LNCAP (cell line): Measurements from ENCODE around the gene NIF3L1.

Experiments
- TF ChIP-seq, protein P1 (sequence below): fragments of 450-650 bp; IDR thresholded peaks from 2 replicates; pipeline ENCODE4 v1.5.1; 2017; ENCODE audit warnings: mild to moderate bottlenecking

NIF3L1 gene, protein sequence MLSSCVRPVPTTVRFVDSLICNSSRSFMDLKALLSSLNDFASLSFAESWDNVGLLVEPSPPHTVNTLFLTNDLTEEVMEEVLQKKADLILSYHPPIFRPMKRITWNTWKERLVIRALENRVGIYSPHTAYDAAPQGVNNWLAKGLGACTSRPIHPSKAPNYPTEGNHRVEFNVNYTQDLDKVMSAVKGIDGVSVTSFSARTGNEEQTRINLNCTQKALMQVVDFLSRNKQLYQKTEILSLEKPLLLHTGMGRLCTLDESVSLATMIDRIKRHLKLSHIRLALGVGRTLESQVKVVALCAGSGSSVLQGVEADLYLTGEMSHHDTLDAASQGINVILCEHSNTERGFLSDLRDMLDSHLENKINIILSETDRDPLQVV

GRCh38 chr2:200888704-200889625 lies at the start of gene NIF3L1, which contains the start of gene PPIL3:
TSS of gene NIF3L1 (plus strand) at chr2:200889371. CDS start at chr2:200891944, 2,573 bp downstream.
TSS of gene PPIL3 (minus strand) at chr2:200889077. CDS start at chr2:200887615, 1,462 bp downstream.
- TF ChIP-seq, protein P1, sequence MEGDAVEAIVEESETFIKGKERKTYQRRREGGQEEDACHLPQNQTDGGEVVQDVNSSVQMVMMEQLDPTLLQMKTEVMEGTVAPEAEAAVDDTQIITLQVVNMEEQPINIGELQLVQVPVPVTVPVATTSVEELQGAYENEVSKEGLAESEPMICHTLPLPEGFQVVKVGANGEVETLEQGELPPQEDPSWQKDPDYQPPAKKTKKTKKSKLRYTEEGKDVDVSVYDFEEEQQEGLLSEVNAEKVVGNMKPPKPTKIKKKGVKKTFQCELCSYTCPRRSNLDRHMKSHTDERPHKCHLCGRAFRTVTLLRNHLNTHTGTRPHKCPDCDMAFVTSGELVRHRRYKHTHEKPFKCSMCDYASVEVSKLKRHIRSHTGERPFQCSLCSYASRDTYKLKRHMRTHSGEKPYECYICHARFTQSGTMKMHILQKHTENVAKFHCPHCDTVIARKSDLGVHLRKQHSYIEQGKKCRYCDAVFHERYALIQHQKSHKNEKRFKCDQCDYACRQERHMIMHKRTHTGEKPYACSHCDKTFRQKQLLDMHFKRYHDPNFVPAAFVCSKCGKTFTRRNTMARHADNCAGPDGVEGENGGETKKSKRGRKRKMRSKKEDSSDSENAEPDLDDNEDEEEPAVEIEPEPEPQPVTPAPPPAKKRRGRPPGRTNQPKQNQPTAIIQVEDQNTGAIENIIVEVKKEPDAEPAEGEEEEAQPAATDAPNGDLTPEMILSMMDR = no peak

GRCh38 chr2:200839513-200839912 lies 49.7 kb upstream of the NIF3L1 start:
- TF ChIP-seq, protein P1 = no peak

- TF ChIP-seq, protein P1 = no peak
Measured at GRCh38 chr2:200843993-200844948, 44.9 kb upstream of the NIF3L1 start.

GRCh38 chr2:200845194-200845593 lies 44.0 kb upstream of the NIF3L1 start:
- TF ChIP-seq, protein P1 = no peak

GRCh38 chr2:200845669-200846325 lies 43.4 kb upstream of the NIF3L1 start:
- TF ChIP-seq, protein P1 = no peak

DNA sequence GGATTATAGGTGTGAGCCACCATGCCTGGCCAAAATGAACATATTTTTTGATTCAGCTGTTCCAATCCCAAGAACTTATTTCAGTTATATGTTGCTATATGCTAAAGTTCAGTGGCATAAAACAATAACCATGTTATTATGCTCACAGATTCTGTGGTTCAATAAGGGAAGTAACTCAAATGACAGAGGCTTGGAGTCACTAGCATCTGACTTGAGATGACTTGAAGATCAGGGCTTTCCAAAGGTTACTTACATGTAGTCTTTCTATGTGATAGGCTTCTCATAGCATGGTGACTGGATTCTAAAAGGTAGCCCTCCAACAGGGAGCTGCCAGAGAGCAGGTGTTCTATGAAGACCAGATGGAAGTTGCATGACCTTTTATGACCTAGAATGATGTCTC lies 41.9 kb upstream of the NIF3L1 start:
- TF ChIP-seq, protein P1 = no peak
